Activated CD8-positive, alpha-beta T cell treated with anti-CD3 and anti-CD28 coated beads for 36 hours (primary cell): ENCODE results near the gene CD8B. TPM values are rescaled to one million over a fixed set of nuclear protein-coding genes. Genes with fewer than 3 reads are reported as not detected.
A peak's percentile ranks its signal among the peaks of the same experiment; 100 is the strongest.
"Not testable (repeated sequence)": the region's sequence is repeated elsewhere in the genome, so short reads cannot be mapped to it uniquely, and the experiment has no call there.

Experiments used
- ATAC-seq: fragments of 200-7000 bp; cut with Tn5 transposase; one replicate; pipeline ENCODE4 v1.10.0; 2021; ENCODE audit warnings: mild to moderate bottlenecking, moderate library complexity
- CTCF ChIA-PET: fragments of 350-600 bp; sonication (Branson Sonifier 250); formaldehyde crosslinking; loops from one replicate; lab custom pipeline; 2021; ENCODE audit warnings: antibody characterized with exemption; lab: Charles Lee
- POLR2A ChIA-PET: fragments of 350-600 bp; sonication (Branson Sonifier 250); formaldehyde crosslinking; loops from one replicate; lab custom pipeline; 2021; ENCODE audit warnings: antibody characterized with exemption; lab: Charles Lee
- DNase-seq: peaks from one replicate; pipeline ENCODE4 v3.0.0-alpha.2; 2020
- H3K27ac Mint-ChIP-seq: one replicate; pipeline ENCODE4 v1.8.0; 2021; ENCODE audit warnings: mild to moderate bottlenecking, mixed read lengths
- H3K27me3 Mint-ChIP-seq: one replicate; pipeline ENCODE4 v1.8.0; 2021; ENCODE audit warnings: mixed read lengths
- H3K36me3 Mint-ChIP-seq: one replicate; pipeline ENCODE4 v1.8.0; 2021; ENCODE audit warnings: low read depth, mixed read lengths
- H3K4me1 Mint-ChIP-seq: one replicate; pipeline ENCODE4 v1.8.0; 2021; ENCODE audit warnings: low read depth, mixed read lengths
- H3K4me3 Mint-ChIP-seq: one replicate; pipeline ENCODE4 v1.8.0; 2021; ENCODE audit warnings: mild to moderate bottlenecking, moderate library complexity, mixed read lengths
- H3K9me3 Mint-ChIP-seq: one replicate; pipeline ENCODE4 v1.8.0; 2021; ENCODE audit warnings: mixed read lengths
- intact Hi-C: fragments of 100-400 bp; cut with micrococcal nuclease; formaldehyde crosslinking; loops from one replicate; pipeline ENCODE4 v1.10.0; 2022
- total RNA-seq, 2 experiments: library from RNA; stranded (reverse); gene quantifications; one replicate each; pipeline ENCODE4 v1.2.3, GENCODE V29; 2021
- TF ChIP-seq, protein P1 (sequence below): fragments of 200-600 bp; IDR thresholded peaks from one replicate; pipeline ENCODE4 v1.8.0; 2022; ENCODE audit warnings: antibody characterized with exemption, mild to moderate bottlenecking

Gene CD8B
- total RNA-seq, 2 experiments from 2014 or later = 319 to 321 TPM

DNA sequence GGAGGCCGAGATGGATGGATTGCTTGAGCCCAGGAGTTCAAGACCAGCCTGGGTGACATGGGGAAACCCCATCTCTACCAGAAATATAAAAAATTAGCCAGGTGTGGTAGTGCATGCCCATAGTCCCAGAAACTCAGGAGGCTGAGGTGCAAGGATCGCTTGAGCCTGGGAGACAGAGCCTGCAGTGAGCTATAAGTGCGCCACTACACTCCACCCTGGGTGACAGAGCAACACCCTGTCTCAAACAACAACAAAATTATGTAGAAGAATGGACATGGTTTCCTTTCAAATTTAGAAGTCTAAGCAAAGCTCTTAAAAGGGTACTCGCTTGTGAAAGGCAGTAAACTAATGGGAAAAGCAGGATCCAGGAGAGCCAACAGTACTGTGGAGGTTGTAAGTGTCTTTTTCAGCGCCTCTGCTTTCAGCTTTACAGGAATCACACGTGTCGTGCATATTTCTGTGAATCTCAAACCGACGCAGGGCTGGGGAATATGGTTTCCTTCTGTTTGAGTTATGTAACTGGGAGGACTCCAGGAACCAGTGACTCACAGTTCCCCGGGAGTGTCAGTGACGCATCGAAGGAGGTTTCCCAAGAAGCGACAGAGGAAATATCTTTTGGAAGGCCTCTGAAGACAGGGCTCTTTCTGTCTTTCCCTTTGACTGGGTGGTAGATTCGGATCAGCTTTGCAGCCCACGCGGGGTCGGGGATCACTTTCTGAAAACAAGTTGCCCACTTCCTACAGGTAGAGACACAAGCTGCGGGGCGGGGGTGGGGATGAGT lies 24.6 kb downstream of the CD8B start:
- H3K4me1 Mint-ChIP-seq = peaks cover 83% of the 10 kb centered on the region
- peak overlapping the region; percentile 95 for H3K27ac Mint-ChIP-seq
- POLR2A ChIA-PET = interaction anchor here (0.6 to 1.5 kb wide), 3 partner anchors 10 to 18 kb away, joined by 3 read pairs; no protein-coding TSS in a partner anchor
- peak; percentile 32 for ATAC-seq
- H3K9me3 Mint-ChIP-seq, CTCF ChIA-PET, intact Hi-C loops, H3K27me3 Mint-ChIP-seq: not testable (repeated sequence)
- peak; percentile 82 for DNase-seq
- peaks cover 21% of the 10 kb centered on the region for H3K36me3 Mint-ChIP-seq
- H3K4me3 Mint-ChIP-seq = peak overlapping the region; percentile 64

DNA sequence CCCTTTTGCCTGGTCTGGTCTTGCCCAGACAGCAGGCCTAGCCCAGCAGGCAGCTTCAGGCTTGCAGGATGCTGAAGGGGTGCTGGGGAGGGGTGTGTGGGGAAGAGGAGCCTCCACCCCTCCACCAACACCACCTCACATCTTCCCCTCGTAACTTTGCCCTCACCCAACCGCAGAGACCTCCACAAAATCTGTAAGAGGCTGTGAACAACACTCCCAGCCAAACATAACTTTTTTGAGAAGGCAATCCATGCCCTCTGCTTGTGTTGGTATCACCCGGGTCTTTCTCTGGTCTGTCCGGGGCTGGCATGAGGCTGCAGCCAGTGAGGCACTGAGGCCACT lies 26.2 kb downstream of the CD8B start:
- CTCF ChIA-PET, POLR2A ChIA-PET, intact Hi-C loops, DNase-seq, H3K9me3 Mint-ChIP-seq, H3K27me3 Mint-ChIP-seq: not testable (repeated sequence)
- Mint-ChIP-seq H3K4me3 (peak overlapping the region; percentile 64), H3K27ac (peak overlapping the region; percentile 95), H3K36me3 (peaks cover 11% of the 10 kb centered on the region), H3K4me1 (peaks cover 84% of the 10 kb centered on the region)
- ATAC-seq = peak; percentile 18

DNA sequence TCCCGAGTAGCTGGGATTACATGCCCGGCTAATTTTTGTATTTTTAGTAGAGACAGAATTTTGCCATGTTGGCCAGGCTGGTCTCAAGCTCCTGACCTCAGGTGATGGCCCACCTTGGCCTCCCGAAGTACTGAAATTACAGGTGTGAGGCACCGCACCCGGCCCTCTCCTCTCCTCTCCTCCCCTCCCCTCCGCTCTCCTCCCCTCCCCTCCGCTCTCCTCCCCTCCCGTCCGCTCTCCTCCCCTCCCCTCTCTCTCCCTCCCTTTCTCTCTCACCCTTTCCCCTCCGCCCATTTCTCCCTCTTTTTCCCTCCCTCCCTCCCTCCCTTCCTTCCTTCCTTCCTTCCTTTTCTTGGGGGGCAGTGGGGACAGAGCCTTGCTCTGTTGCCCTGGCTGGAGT lies 28.4 kb downstream of the CD8B start:
- CTCF ChIA-PET = interaction anchor here (2.2 kb wide), 1 partner anchor 24 kb away, joined by 5 read pairs; no protein-coding TSS in a partner anchor
- Mint-ChIP-seq H3K9me3 (no peaks in the 10 kb centered on the region), H3K4me1 (peaks cover 81% of the 10 kb centered on the region), H3K36me3 (peaks cover 9% of the 10 kb centered on the region), H3K27ac (peak overlapping the region; percentile 96), H3K27me3 (no peaks in the 10 kb centered on the region), H3K4me3 (peak overlapping the region; percentile 64)
- intact Hi-C loops = no loop called here
- POLR2A ChIA-PET = interaction anchor here (1.1 kb wide), 1 partner anchor 9 kb away, joined by 3 read pairs; no protein-coding TSS in a partner anchor
- ATAC-seq (no peak), DNase-seq (no peak)
- TF ChIP-seq, protein P1, sequence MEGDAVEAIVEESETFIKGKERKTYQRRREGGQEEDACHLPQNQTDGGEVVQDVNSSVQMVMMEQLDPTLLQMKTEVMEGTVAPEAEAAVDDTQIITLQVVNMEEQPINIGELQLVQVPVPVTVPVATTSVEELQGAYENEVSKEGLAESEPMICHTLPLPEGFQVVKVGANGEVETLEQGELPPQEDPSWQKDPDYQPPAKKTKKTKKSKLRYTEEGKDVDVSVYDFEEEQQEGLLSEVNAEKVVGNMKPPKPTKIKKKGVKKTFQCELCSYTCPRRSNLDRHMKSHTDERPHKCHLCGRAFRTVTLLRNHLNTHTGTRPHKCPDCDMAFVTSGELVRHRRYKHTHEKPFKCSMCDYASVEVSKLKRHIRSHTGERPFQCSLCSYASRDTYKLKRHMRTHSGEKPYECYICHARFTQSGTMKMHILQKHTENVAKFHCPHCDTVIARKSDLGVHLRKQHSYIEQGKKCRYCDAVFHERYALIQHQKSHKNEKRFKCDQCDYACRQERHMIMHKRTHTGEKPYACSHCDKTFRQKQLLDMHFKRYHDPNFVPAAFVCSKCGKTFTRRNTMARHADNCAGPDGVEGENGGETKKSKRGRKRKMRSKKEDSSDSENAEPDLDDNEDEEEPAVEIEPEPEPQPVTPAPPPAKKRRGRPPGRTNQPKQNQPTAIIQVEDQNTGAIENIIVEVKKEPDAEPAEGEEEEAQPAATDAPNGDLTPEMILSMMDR = no peak

DNA sequence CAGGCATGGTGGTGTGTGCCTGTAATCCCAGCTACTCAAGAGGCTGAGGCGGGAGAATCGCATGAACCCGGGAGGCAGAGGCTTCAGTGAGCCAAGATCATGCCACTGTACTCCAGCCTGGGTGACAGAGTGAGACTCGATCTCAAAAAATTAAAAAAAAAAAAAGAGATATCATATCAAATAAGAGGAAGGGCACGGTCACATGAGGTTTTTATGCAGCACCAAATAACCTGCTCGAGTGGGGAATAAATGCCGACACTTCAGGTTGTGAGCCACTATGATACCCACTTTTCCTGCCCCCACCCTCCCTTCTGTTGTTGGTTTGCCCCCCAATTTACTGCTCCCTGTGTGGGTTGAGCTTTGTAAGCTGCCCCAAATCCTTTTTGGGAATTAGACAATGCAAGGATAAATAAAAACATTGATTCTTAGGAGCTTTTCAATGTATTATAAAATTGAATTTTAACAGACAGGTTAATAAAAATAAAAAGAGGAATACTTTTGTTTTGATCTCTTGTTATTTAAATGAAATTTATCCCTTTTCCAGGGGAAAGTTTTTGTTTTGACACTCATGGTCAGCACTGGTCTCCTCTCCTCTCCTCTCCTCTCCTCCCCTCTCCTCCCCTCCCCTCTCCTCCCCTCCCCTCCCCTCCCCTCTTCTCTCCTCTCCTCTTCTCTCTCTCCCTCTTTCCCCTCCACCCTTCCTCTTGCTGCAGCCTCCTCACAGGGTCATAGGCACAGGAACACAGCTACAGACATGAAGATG lies 29.2 kb downstream of the CD8B start:
- intact Hi-C loops = no loop called here
- ChIA-PET POLR2A (interaction anchor here (0.6 to 2.0 kb wide), 7 partner anchors 8 to 41 kb away, joined by 3 to 11 read pairs (median 4); no protein-coding TSS in a partner anchor), CTCF (interaction anchor here (1.3 to 2.2 kb wide), 2 partner anchors 23 to 67 kb away, joined by 3 to 5 read pairs; no protein-coding TSS in a partner anchor)
- H3K27me3 Mint-ChIP-seq = no peaks in the 10 kb centered on the region
- H3K9me3 Mint-ChIP-seq = no peaks in the 10 kb centered on the region
- H3K4me1 Mint-ChIP-seq = peaks cover 82% of the 10 kb centered on the region
- TF ChIP-seq, protein P1 = no peak
- peak overlapping the region; percentile 96 for H3K27ac Mint-ChIP-seq
- peak overlapping the region; percentile 74 for H3K4me3 Mint-ChIP-seq
- ATAC-seq (no peak), DNase-seq (no peak)
- peaks cover 15% of the 10 kb centered on the region for H3K36me3 Mint-ChIP-seq

DNA sequence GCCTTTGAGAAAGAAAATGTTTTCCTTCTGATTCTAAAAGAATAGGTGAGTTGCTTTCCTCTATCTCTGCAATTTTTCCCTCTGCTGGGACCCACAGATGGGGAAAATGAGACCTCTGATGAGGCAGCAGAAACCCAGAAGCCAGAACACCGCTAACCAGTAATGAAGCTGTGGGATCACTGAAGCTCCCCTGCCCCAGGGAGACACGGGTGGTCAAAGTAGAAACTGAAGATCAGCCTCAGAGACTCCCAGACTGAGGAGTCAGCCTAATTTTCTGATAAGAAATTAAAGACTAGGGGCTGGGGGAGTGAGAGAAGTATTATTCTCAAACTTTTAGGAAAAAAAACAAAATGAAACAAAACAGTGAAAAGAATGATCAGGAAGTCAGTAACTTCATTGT lies 30.1 kb downstream of the CD8B start:
- ChIA-PET POLR2A (interaction anchor here (1.3 to 2.0 kb wide), 2 partner anchors 9 to 23 kb away, joined by 3 to 11 read pairs; no protein-coding TSS in a partner anchor), CTCF (interaction anchor here (1.3 to 2.2 kb wide), 2 partner anchors 22 to 66 kb away, joined by 3 to 5 read pairs; no protein-coding TSS in a partner anchor)
- H3K9me3 Mint-ChIP-seq = no peaks in the 10 kb centered on the region
- DNase-seq = no peak
- peaks cover 19% of the 10 kb centered on the region for H3K36me3 Mint-ChIP-seq
- TF ChIP-seq, protein P1 = no peak
- peak overlapping the region; percentile 74 for H3K4me3 Mint-ChIP-seq
- H3K4me1 Mint-ChIP-seq = peaks cover 80% of the 10 kb centered on the region
- ATAC-seq = no peak
- H3K27me3 Mint-ChIP-seq = no peaks in the 10 kb centered on the region
- intact Hi-C loops = no loop called here
- H3K27ac Mint-ChIP-seq = peak overlapping the region; percentile 96
